ENCODE measurements around the gene CCDC88B.

GRCh38 chr11:64383580-64383979 is 43.6 kb downstream of the CCDC88B start:
- TF ChIP-seq POLR2AphosphoS5 (IDR thresholded peaks at IDR 0.05; ENCODE audit: low read depth, low read length) = no peak
- TF ChIP-seq POLR2A (IDR thresholded peaks at IDR 0.05; ENCODE audit: low read depth, low read length) = no peak
- no peak for TF ChIP-seq TAF1 (IDR thresholded peaks at IDR 0.05; ENCODE audit: borderline replicate concordance, low read depth, low read length)
